Brain pericyte (primary cell): ENCODE measurements around the gene C16orf82.
"Not testable (repeated sequence)": the region's sequence is repeated elsewhere in the genome, so short reads cannot be mapped to it uniquely, and the experiment has no call there.

Source experiments
- DNase-seq: peaks from one replicate; pipeline ENCODE4 v3.0.0-alpha.2; 2012; ENCODE audit warnings: low read depth, low spot score

The C16orf82 gene

GRCh38 chr16:27066668-27067537 lies at the start of gene C16orf82:
Gene C16orf82, plus strand, starts transcription at chr16:27066927.
- DNase-seq = no peak

- DNase-seq = no peak
Observed at GRCh38 chr16:27020031-27020430, 46.7 kb upstream of the C16orf82 start.

- DNase-seq = no peak
Observed at GRCh38 chr16:27024010-27024409, 42.7 kb upstream of the C16orf82 start.

GRCh38 chr16:27025581-27025980 lies 41.1 kb upstream of the C16orf82 start:
- DNase-seq = no peak

- no peak for DNase-seq
Observed at GRCh38 chr16:27027971-27028370, 38.8 kb upstream of the C16orf82 start.

- no peak for DNase-seq
Observed at GRCh38 chr16:27028591-27029110, 38.1 kb upstream of the C16orf82 start.

- DNase-seq = no peak
Observed at GRCh38 chr16:27029525-27029924, 37.2 kb upstream of the C16orf82 start.

- DNase-seq = no peak
Observed at GRCh38 chr16:27033281-27033979, 33.3 kb upstream of the C16orf82 start.

GRCh38 chr16:27040732-27041131 lies 26.0 kb upstream of the C16orf82 start:
- no peak for DNase-seq

- DNase-seq = no peak
Observed at GRCh38 chr16:27046958-27047518, 19.7 kb upstream of the C16orf82 start.

GRCh38 chr16:27048316-27048715 lies 18.4 kb upstream of the C16orf82 start:
- no peak for DNase-seq

GRCh38 chr16:27049117-27049516 lies 17.6 kb upstream of the C16orf82 start:
- DNase-seq = no peak

GRCh38 chr16:27052007-27052406 lies 14.7 kb upstream of the C16orf82 start:
- DNase-seq = no peak

GRCh38 chr16:27053996-27054395 lies 12.7 kb upstream of the C16orf82 start:
- DNase-seq = no peak

GRCh38 chr16:27058299-27058698 lies 8.4 kb upstream of the C16orf82 start:
- DNase-seq = no peak

GRCh38 chr16:27070776-27071175 lies 4.0 kb downstream of the C16orf82 start:
- no peak for DNase-seq

GRCh38 chr16:27073733-27074132 lies 7.0 kb downstream of the C16orf82 start:
- DNase-seq = no peak

GRCh38 chr16:27080895-27081294 lies 14.2 kb downstream of the C16orf82 start:
- no peak for DNase-seq

GRCh38 chr16:27083861-27084261 lies 17.1 kb downstream of the C16orf82 start:
- no peak for DNase-seq

- no peak for DNase-seq
Observed at GRCh38 chr16:27084307-27085028, 17.7 kb downstream of the C16orf82 start.

- no peak for DNase-seq
Observed at GRCh38 chr16:27085182-27085581, 18.5 kb downstream of the C16orf82 start.

- not testable (repeated sequence) for DNase-seq
Observed at GRCh38 chr16:27086031-27086430, 19.3 kb downstream of the C16orf82 start.
